GM06990 (cell line): ENCODE results near the gene PPP1R2B.
A peak's percentile ranks its signal among the peaks of the same experiment; 100 is the strongest.
"Not testable (repeated sequence)": the region's sequence is repeated elsewhere in the genome, so short reads cannot be mapped to it uniquely, and the experiment has no call there.

Experiments
- DNase-seq: peaks from one replicate; pipeline ENCODE4 v3.0.0-alpha.2; 2011; ENCODE audit not compliant: insufficient read length; ENCODE audit errors: extremely low read depth
- H3K27me3 ChIP-seq: replicated peaks from 2 replicates; pipeline ENCODE4 v1.6.0; 2011; ENCODE audit warnings: low read length; ENCODE audit not compliant: control insufficient read depth, insufficient read depth
- H3K36me3 ChIP-seq: 2 replicates; pipeline ENCODE4 v1.5.1; 2011; ENCODE audit warnings: low read length; ENCODE audit not compliant: control insufficient read depth, insufficient read depth
- H3K4me3 ChIP-seq: replicated peaks from 2 replicates; pipeline ENCODE4 v1.5.1; 2011; ENCODE audit warnings: low read depth, mild to moderate bottlenecking, control low read depth, low read length
- CTCF ChIP-seq: IDR thresholded peaks from 2 replicates; pipeline ENCODE4 v1.5.1; 2011; ENCODE audit warnings: low read length, control low read depth, mild to moderate bottlenecking, inconsistent platforms; ENCODE audit not compliant: insufficient read depth, poor library complexity, severe bottlenecking

PPP1R2B gene

GRCh38 chr5:156851880-156852279, 1.8 kb downstream of the PPP1R2B start:
- TF ChIP-seq CTCF: no peak
- H3K27me3 ChIP-seq: no peaks in the 10 kb centered on the region
- no peak overlapping the region for H3K4me3 ChIP-seq
- H3K36me3 ChIP-seq: no peaks in the 10 kb centered on the region
- DNase-seq: no peak

- H3K4me3 ChIP-seq, H3K27me3 ChIP-seq, H3K36me3 ChIP-seq, DNase-seq: not testable (repeated sequence)
These were observed 3.0 kb downstream of the PPP1R2B start for GRCh38 chr5:156853055-156853454.

GRCh38 chr5:156865427-156865826, 15.3 kb downstream of the PPP1R2B start:
- Histone ChIP-seq H3K4me3 (no peak overlapping the region), H3K27me3 (no peaks in the 10 kb centered on the region), H3K36me3 (no peaks in the 10 kb centered on the region)
- no peak for DNase-seq
- no peak for TF ChIP-seq CTCF

- H3K36me3 ChIP-seq: no peaks in the 10 kb centered on the region
- DNase-seq: no peak
- H3K27me3 ChIP-seq: no peaks in the 10 kb centered on the region
- TF ChIP-seq CTCF: no peak
- H3K4me3 ChIP-seq: no peak overlapping the region
These were observed 20.4 kb downstream of the PPP1R2B start for GRCh38 chr5:156870498-156870839.

- DNase-seq: no peak
- Histone ChIP-seq H3K4me3 (no peak overlapping the region), H3K36me3 (no peaks in the 10 kb centered on the region), H3K27me3 (no peaks in the 10 kb centered on the region)
- no peak for TF ChIP-seq CTCF
These were observed 21.1 kb downstream of the PPP1R2B start for GRCh38 chr5:156871212-156871611.

GRCh38 chr5:156879665-156880285, 29.7 kb downstream of the PPP1R2B start:
- no peaks in the 10 kb centered on the region for H3K36me3 ChIP-seq
- no peaks in the 10 kb centered on the region for H3K27me3 ChIP-seq
- TF ChIP-seq CTCF: no peak
- peak; percentile 30 for DNase-seq
- no peak overlapping the region for H3K4me3 ChIP-seq
